ENCODE data around the gene RHOXF1.

DNA sequence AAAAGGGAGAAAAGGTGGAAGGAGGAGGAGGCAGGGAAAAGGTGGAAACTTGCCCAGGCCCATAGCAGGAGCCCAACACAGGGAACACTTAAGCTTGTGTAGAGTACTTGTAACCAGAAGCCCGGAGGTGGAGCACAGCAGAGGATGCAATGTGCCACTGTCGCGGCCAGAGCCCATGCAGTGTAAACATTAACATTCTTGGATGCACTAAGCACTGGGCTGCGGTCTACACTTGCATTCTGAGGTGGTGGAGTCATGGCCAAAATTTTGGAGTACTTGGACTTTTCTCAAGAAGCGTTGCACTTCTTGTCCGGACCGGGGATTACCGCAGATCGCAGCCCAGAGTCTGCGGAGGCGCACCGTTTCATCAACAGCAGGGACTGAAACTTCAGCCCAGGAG lies 4.5 kb upstream of the RHOXF1 start:
- TF ChIP-seq, protein P1, sequence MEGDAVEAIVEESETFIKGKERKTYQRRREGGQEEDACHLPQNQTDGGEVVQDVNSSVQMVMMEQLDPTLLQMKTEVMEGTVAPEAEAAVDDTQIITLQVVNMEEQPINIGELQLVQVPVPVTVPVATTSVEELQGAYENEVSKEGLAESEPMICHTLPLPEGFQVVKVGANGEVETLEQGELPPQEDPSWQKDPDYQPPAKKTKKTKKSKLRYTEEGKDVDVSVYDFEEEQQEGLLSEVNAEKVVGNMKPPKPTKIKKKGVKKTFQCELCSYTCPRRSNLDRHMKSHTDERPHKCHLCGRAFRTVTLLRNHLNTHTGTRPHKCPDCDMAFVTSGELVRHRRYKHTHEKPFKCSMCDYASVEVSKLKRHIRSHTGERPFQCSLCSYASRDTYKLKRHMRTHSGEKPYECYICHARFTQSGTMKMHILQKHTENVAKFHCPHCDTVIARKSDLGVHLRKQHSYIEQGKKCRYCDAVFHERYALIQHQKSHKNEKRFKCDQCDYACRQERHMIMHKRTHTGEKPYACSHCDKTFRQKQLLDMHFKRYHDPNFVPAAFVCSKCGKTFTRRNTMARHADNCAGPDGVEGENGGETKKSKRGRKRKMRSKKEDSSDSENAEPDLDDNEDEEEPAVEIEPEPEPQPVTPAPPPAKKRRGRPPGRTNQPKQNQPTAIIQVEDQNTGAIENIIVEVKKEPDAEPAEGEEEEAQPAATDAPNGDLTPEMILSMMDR (IDR thresholded peaks at IDR 0.05), result no peak
- TF ChIP-seq POLR2A (IDR thresholded peaks at IDR 0.05), result peak in 1 of 2 donors; percentile 9
